GM10266 (cell line): ENCODE measurements around the gene KIF26A.
"Not testable (repeated sequence)": the region's sequence is repeated elsewhere in the genome, so short reads cannot be mapped to it uniquely, and the experiment has no call there.

Source experiments
- DNase-seq: peaks from one replicate; pipeline ENCODE4 v3.0.0; 2012; ENCODE audit errors: extremely low spot score
- TF ChIP-seq, protein P1 (sequence below): IDR thresholded peaks from 2 replicates; pipeline ENCODE4 v1.5.1; 2012; ENCODE audit warnings: mild to moderate bottlenecking, low read depth; ENCODE audit not compliant: control insufficient read depth, insufficient read depth; ENCODE audit errors: missing control alignments

The KIF26A gene

DNA sequence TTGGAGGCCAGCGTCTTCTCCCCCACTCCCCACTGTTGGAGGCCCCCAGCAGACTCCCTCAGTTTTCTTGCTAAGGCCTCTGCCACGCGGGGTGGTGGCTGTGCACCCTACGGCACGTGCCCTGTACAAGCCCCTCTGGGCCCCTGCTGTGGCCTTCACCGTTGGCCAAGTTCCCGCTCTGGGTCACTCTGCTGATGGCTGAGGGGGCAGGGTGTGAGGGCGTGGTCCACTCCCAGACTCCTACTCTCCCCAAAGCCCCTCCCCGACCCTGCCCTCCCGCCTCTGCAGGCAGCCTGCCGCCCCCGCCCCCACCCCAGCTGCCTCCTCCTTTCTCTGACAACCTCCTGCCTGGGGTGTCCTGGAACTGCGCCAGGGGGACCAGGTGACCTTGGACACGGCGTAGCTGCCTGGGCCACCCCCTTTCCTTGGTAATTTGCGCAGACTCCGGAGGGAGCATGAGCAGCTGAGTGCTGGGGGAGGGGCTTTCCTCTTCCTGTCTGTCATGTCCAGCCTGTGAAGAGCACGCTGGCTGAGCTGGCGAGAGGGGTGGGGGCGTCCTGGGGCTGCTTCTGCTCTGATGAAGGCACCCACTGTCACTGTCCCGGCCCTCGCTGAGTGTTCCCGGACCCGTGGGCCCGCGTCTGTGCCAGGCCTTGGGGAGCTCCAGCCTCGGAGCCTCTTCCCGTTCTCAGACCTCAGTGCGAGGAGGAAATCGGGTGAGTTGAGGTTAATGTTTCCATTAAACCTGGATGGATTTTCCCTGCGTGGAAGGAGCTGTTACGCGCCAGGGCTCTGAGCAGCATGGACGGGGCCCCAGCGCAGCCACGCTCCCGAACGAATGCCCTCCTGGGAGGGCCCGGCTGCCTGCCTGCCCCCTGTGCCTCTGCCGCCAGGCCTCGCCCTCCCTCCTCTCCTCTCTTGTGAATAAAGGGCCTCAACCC, 85.0 kb downstream of the KIF26A start:
- DNase-seq, result no peak
- TF ChIP-seq, protein P1, sequence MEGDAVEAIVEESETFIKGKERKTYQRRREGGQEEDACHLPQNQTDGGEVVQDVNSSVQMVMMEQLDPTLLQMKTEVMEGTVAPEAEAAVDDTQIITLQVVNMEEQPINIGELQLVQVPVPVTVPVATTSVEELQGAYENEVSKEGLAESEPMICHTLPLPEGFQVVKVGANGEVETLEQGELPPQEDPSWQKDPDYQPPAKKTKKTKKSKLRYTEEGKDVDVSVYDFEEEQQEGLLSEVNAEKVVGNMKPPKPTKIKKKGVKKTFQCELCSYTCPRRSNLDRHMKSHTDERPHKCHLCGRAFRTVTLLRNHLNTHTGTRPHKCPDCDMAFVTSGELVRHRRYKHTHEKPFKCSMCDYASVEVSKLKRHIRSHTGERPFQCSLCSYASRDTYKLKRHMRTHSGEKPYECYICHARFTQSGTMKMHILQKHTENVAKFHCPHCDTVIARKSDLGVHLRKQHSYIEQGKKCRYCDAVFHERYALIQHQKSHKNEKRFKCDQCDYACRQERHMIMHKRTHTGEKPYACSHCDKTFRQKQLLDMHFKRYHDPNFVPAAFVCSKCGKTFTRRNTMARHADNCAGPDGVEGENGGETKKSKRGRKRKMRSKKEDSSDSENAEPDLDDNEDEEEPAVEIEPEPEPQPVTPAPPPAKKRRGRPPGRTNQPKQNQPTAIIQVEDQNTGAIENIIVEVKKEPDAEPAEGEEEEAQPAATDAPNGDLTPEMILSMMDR, result no peak

DNA sequence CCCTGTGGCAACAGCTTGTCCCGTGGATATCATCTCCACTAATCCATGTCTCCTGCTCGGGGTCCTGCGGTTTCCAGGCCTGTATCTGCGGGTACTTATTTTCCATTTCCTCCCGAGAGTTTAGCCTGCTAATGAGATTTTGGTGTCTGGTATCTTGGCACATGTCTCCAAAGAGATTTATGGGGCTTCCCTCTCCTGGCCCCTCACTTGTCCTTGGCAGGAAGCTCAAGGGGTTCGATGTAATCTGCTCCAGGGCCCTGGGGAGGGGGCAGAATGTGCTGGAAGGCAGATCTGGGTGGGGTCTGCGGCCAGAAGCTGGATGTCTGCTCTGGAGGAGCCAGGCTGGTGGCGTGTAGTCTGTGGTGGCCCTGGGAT, 85.7 kb downstream of the KIF26A start:
- TF ChIP-seq, protein P1, result no peak
- no peak for DNase-seq

DNA sequence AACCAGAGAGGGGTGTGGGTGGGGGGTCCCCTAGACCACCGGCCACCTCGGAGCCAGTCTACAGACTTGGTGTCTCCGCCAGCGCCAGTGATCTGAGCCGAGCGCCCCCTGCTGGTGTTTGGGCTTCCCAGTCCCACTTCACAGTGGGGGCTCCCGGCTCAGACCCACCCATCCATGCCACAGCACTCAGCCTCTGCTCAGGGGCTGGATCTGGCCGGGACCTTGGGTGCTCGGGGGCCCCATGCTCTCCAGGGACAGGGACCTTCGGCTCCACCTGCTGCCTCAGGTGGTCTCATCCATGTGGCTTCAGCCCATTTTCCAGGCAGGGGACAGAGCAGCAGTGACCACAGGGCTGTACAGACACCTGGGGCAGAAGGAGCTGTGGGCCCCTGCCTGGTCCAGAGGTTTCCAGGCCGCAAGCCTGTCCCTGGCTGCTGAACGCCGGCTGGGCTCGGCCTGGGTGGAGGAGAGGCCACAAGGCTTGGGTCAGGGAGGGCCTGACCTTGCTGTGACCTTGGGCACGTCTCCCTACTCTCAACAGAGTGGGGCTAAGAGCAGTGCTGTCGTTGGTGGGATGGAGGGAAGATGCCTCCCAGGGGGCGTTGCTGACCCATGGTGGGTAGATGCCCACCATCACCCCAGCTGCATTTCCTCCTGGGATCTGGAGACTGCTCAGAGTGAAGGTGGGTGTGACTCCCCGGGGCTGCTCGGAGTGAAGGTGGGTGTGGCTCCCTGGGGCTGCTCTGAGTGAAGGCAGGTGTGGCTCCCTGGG, 86.3 kb downstream of the KIF26A start:
- TF ChIP-seq, protein P1, result peak; percentile 35
- no peak for DNase-seq

DNA sequence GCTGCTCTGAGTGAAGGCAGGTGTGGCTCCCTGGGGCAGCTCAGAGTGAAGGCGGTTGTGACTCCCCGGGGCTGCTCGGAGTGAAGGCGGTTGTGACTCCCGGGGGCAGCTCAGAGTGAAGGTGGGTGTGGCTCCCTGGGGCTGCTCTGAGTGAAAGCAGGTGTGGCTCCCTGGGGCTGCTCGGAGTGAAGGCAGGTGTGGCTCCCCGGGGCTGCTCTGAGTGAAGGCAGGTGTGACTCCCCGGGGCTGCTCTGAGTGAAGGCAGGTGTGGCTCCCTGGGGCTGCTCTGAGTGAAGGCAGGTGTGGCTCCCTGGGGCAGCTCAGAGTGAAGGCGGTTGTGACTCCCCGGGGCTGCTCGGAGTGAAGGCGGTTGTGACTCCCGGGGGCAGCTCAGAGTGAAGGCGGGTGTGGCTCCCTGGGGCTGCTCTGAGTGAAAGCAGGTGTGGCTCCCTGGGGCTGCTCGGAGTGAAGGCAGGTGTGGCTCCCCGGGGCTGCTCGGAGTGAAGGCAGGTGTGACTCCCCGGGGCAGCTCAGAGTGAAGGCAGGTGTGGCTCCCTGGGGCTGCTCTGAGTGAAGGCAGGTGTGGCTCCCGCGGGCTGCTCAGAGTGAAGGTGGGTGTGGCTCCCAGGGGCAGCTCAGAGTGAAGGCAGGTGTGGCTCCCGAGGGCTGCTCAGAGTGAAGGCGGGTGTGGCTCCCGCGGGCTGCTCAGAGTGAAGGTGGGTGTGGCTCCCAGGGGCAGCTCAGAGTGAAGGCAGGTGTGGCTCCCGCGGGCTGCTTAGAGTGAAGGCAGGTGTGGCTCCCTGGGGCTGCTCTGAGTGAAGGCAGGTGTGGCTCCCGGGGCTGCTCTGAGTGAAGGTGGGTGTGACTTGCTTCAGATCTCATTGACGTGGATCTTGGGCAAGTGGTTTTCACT, 87.1 kb downstream of the KIF26A start:
- not testable (repeated sequence) for DNase-seq

DNA sequence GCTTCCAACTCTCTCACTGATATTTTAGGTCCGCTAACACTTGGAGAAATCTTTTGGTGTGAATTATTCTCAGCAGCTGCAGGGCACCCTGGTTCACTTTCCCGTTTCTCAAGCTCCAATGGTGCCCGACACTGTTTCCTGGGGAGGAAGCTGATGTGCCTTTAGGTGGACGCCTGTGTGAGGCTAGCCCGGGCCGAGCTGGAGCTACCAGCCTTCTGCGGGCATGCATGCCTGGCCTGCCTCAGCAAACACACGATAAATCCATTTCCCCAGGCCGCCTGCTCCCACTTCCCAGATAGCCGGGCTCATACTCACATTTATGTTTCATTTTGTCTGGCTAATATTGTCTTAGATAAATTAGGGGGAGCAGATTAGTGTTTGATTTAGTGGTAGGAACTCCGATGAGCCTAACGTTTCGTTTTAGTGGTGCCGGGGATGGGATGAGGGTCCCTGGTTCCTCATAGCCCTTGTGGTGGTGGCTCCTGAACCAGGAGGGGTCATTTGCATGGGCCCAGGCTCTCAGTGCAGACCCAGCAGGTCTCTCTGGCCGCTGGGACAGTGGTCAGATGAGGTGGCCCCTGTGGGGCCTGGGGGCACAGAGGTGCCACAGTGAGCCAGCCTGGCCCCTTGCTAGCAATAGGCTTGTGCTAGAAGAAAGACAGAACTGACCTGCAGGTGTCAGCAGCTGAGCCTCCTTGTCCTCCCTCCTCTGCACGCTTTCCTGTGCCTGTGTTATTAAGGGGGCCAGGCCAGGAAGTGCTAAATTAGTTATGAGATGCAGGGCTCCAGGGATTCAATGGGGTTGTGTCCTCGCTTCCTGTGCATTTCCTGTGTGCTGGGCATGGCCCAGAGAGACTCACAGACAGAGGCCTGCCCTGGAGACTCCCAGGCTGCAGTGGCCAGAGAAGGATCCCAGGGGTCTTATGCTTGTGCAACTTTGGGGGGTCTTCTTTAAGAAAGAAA, 88.3 kb downstream of the KIF26A start:
- no peak for DNase-seq
- TF ChIP-seq, protein P1, result no peak

DNA sequence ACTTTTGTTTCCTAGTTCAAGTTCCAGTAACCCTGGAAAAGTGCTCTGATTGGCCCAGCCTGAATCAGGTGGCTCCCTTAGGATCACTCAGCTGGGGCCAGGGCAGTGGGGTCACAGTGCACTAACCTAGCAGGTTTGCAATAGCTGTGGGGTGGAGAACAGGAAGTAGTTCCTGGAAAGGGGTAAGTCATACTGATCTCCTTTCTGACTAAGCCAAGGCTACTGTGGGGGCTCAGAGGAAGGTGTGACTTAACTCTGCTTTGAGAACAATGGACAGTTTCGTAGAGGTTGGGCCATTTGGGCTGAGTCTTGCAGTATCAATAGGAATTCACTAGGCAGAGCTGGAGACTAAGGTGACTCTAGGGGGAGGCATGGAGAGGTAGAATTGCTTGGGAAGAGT, 89.4 kb downstream of the KIF26A start:
- DNase-seq, result no peak
- TF ChIP-seq, protein P1, result no peak

DNA sequence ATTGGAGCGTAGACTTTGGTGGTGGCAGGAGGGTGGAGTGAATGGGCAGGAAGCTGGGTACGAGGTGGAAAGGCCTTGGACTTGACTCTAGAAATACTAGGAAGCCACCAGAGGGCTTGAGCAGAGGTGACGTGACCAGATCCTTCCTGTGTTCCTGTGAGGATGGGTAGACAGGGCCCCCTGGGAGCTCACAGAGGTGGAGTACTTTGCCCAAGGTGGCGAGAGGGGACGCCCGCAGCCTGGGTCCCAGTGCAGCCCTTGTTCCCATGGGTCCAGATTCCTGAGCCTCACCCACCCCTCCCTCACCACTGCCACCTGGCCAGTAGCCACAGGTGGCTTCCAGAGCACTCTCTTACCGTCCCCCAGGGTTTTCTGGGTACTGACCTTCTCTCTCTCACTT, 89.8 kb downstream of the KIF26A start:
- DNase-seq, result no peak
- TF ChIP-seq, protein P1, result no peak
